Measurements from ENCODE around the gene PDE10A. TPM values are rescaled to one million over a fixed set of nuclear protein-coding genes. Genes with fewer than 3 reads are reported as not detected.

PDE10A gene
- total and polyA plus RNA-seq, 2 of the 8 experiments (the other 6 are each of a cell fraction or from before 2014, with no cell fraction given): 1.1 to 2.4 TPM

GRCh38 chr6:165480916-165481315, 182.1 kb downstream of the PDE10A start:
- H3K4ac ChIP-seq (replicated peaks; ENCODE audit: insufficient read length, low read depth, low read length): no peak overlapping the region
- DNase-seq (ENCODE audit: low read depth in 1 of 2, low spot score in 2 of 2) (no peak), FAIRE-seq (no peak)
- H4K5ac ChIP-seq (ENCODE audit: insufficient read length, low read depth, low read length): no peak overlapping the region
- H3K79me2 ChIP-seq (ENCODE audit: control insufficient read depth in 1 of 2, insufficient read depth in 2 of 2, low read length in 2 of 2): no peaks in the 10 kb centered on the region
- no peak overlapping the region for H4K91ac ChIP-seq (replicated peaks; ENCODE audit: insufficient read length, low read length)
- no peak overlapping the region for H4K8ac ChIP-seq (ENCODE audit: extremely low read depth, insufficient read depth, low read length)
- H2AFZ ChIP-seq (ENCODE audit: low read length): no peak overlapping the region
- H2BK12ac ChIP-seq (ENCODE audit: low read depth, low read length): no peak overlapping the region
- H3K23me2 ChIP-seq (ENCODE audit: low read depth, low read length): no peaks in the 10 kb centered on the region; the same call in 1 of the 2 replicates
- H3K36me3 ChIP-seq (ENCODE audit: control insufficient read depth in 2 of 4, insufficient read depth in 4 of 4, low read length in 3 of 4): no peaks in the 10 kb centered on the region
- H2AK5ac ChIP-seq (ENCODE audit: low read depth, low read length): no peak overlapping the region
- no peak overlapping the region for H3K4me3 ChIP-seq (ENCODE audit: extremely low read depth in 1 of 4, insufficient read depth in 2 of 4, low read depth in 3 of 4, low read length in 4 of 4)
- H2BK5ac ChIP-seq (ENCODE audit: low read depth, low read length): no peak overlapping the region
- H3K23ac ChIP-seq (ENCODE audit: insufficient read length): no peak overlapping the region
- no peaks in the 10 kb centered on the region for H3K27me3 ChIP-seq (replicated peaks in 1 of 4; ENCODE audit: control insufficient read depth in 3 of 4, extremely low read depth in 1 of 4, insufficient read depth in 3 of 4, low read length in 3 of 4)
- peaks cover 0 to 4% (median 2%) of the 10 kb centered on the region in 4 experiments; a peak in 2 of 7 replicates for H3K4me1 ChIP-seq (replicated peaks in 1 of 4; ENCODE audit: control insufficient read depth in 3 of 4, insufficient read depth in 4 of 4, low read length in 3 of 4)
- no peak overlapping the region for H2BK20ac ChIP-seq (ENCODE audit: low read length)
- H3K56ac ChIP-seq (replicated peaks; ENCODE audit: insufficient read length, low read depth, low read length): no peak overlapping the region
- WGBS, 2 experiments (ENCODE audit: extremely low coverage in 1 of 2, insufficient coverage in 1 of 2, insufficient read length in 1 of 2, insufficient replicate concordance in 2 of 2, low coverage in 1 of 2, low lambda C conversion rate in 2 of 2, missing lambda C conversion rate in 1 of 2): 88% methylated on average over 3 of the region's 3 CpGs; no CpG with 5 or more reads in 1 of the 2 experiments
- no peak overlapping the region for H2BK120ac ChIP-seq (replicated peaks; ENCODE audit: low read depth, low read length)
- H2BK15ac ChIP-seq (ENCODE audit: low read length): no peak overlapping the region
- POLR2A ChIA-PET (ENCODE audit: partially characterized antibody): no interaction called here
- H4K20me1 ChIP-seq (replicated peaks in 1 of 2; ENCODE audit: control insufficient read depth in 1 of 2, insufficient read depth in 2 of 2, low read length in 2 of 2): no peaks in the 10 kb centered on the region
- H3K4me2 ChIP-seq (ENCODE audit: insufficient read depth in 1 of 2, low read depth in 2 of 2, low read length in 2 of 2): no peak overlapping the region
- H3K27ac ChIP-seq (ENCODE audit: low read depth, low read length): no peak overlapping the region
- H3K18ac ChIP-seq (ENCODE audit: extremely low read depth, low read length): no peak overlapping the region
- H3K9me3 ChIP-seq (ENCODE audit: insufficient read depth in 2 of 2, low read depth in 1 of 2, low read length in 1 of 2): no peaks in the 10 kb centered on the region
- no peak overlapping the region for H3K14ac ChIP-seq (ENCODE audit: insufficient read length)
- no peak overlapping the region for H3K9ac ChIP-seq (replicated peaks in 1 of 4; ENCODE audit: extremely low read depth in 1 of 4, low read depth in 3 of 4, low read length in 3 of 4)
- CTCF ChIA-PET (ENCODE audit: partially characterized antibody): no interaction called here
- no peaks in the 10 kb centered on the region for H3K79me1 ChIP-seq (ENCODE audit: low read depth, low read length)
- TF ChIP-seq CTCF (IDR thresholded peaks at IDR 0.05; ENCODE audit: control extremely low read depth in 1 of 3, insufficient read depth in 1 of 3, low read depth in 1 of 3, low read length in 3 of 3) (no peak), EP300 (IDR thresholded peaks at IDR 0.05; ENCODE audit: borderline replicate concordance in 1 of 2, low read depth in 2 of 2, low read length in 2 of 2) (no peak), EGR1 (IDR thresholded peaks at IDR 0.05; ENCODE audit: borderline replicate concordance, low read depth, low read length) (no peak), YY1 (IDR thresholded peaks at IDR 0.05; ENCODE audit: low read depth, low read length) (no peak), ATF3 (IDR thresholded peaks at IDR 0.05; ENCODE audit: insufficient read depth, low read depth, low read length) (no peak), ATF2 (IDR thresholded peaks at IDR 0.05; ENCODE audit: low read length) (no peak), MAX (IDR thresholded peaks at IDR 0.05) (no peak), RBBP5 (IDR thresholded peaks at IDR 0.05; ENCODE audit: borderline replicate concordance, low read depth, low read length) (no peak), CHD2 (IDR thresholded peaks at IDR 0.05; ENCODE audit: low read length) (no peak)
